Embryonic facial prominence (tissue), 1 donor: ENCODE data around the gene C10orf90.

ENCODE experiments used
- DNase-seq: peaks from one replicate; pipeline ENCODE4 v3.0.0-alpha.2; 2016; ENCODE audit errors: extremely low spot score

Gene C10orf90

DNA sequence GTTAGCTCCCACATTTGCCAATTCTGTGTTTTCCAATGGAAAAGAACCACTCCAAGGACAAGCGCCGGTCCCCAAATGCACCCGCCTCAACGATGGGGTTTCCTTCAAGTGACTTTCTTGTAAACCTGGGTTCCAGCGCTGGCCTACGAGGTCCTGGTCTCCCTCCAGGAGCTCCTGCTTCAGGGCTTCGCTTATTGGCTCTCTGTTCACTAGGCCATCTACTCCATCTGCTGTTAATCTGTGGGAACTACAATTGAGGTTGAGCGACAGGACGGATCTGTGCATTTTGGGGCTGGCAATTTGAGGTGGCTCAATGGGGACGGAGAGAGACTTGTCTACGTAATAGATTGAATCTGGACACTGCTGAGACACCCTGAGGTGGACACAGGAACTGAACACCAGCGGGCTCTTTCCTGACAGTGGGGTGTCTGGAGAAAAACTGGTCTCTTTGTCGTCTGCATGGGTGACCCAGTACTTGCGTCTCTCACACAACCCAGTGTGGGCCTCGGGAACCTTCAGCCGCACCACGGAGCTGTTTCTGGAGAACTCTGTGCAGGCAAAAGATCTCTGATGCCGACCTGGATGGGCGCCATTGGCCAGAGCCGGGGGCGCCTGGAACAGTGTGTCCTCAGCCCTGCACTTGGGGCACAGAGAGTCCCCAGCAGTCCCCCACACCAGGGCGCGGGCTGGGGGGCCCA, 166.3 kb downstream of the C10orf90 start:
- peak; percentile 15 for DNase-seq

DNA sequence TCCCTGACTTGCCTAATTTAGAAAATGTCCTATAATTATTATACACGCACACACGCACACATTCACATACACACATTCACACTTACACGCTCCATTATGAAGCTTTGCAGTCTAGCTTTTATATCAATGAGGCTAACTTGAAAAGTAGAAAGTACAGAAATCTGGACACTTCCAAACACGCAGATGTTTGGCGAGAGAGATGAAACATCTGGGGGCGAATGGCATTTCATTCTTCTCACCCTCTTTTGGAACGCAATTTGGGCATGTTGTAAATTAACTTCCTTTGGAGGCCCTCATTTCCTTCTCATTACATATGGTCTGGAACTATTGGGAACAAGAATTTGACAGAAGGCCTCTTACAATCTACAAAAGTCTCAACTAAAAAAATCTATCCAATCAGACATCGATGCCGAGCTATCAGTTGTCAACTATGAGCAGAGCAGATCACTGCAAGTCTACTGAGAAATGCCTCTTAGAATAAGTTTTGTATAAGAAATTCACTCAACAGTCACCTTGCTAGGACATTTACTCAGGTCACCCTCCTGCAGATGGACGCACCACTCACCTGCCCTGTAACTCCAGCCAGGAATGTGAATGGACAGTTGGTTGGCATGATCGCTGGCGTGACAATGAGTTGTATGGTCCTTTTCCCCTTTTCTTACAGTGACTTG, 167.0 kb downstream of the C10orf90 start:
- DNase-seq, result no peak

GRCh38 chr10:126502441-126502840, 168.1 kb downstream of the C10orf90 start:
- no peak for DNase-seq

- DNase-seq, result no peak
Observed at GRCh38 chr10:126501828-126502227, 168.7 kb downstream of the C10orf90 start.

DNA sequence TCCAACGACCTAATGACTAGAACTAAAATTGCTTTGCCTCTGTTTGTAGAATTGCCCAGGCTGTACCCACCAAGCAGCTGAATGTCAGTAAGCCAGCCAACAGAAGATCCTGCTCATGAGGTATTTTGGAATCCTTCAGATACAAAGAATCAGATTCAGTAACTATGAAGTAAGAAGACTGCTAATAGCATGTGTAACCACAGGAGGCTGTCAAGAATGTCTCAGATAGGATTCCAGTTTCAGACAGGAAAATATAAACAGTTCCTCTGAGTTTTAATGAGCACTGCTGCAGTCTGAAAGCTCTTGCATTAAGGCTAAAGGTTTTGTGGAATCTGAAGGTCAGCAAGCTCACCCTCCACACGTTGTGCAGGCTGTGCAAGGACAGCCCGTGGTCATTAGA, 169.6 kb downstream of the C10orf90 start:
- DNase-seq, result no peak

- DNase-seq, result no peak
Observed at GRCh38 chr10:126500185-126500584, 170.3 kb downstream of the C10orf90 start.

GRCh38 chr10:126499744-126500143, 170.7 kb downstream of the C10orf90 start:
- DNase-seq, result no peak

GRCh38 chr10:126497672-126498071, 172.8 kb downstream of the C10orf90 start:
- DNase-seq, result no peak

- no peak for DNase-seq
Observed at GRCh38 chr10:126496771-126497545, 173.5 kb downstream of the C10orf90 start.

- DNase-seq, result no peak
Observed at GRCh38 chr10:126491476-126491875, 179.0 kb downstream of the C10orf90 start.

- DNase-seq, result no peak
Observed at GRCh38 chr10:126481181-126481580, 189.3 kb downstream of the C10orf90 start.

- no peak for DNase-seq
Observed at GRCh38 chr10:126480648-126481047, 189.8 kb downstream of the C10orf90 start.

GRCh38 chr10:126479280-126479895, 191.1 kb downstream of the C10orf90 start:
- DNase-seq, result peak; percentile 27

GRCh38 chr10:126478546-126478945, 191.9 kb downstream of the C10orf90 start:
- DNase-seq, result no peak

- DNase-seq, result peak; percentile 12
Observed at GRCh38 chr10:126476246-126476645, 194.2 kb downstream of the C10orf90 start.

- no peak for DNase-seq
Observed at GRCh38 chr10:126475074-126475691, 195.3 kb downstream of the C10orf90 start.

- no peak for DNase-seq
Observed at GRCh38 chr10:126474031-126474430, 196.5 kb downstream of the C10orf90 start.

- no peak for DNase-seq
Observed at GRCh38 chr10:126470991-126471390, 199.5 kb downstream of the C10orf90 start.

- DNase-seq, result no peak
Observed at GRCh38 chr10:126469692-126470091, 200.8 kb downstream of the C10orf90 start.

DNA sequence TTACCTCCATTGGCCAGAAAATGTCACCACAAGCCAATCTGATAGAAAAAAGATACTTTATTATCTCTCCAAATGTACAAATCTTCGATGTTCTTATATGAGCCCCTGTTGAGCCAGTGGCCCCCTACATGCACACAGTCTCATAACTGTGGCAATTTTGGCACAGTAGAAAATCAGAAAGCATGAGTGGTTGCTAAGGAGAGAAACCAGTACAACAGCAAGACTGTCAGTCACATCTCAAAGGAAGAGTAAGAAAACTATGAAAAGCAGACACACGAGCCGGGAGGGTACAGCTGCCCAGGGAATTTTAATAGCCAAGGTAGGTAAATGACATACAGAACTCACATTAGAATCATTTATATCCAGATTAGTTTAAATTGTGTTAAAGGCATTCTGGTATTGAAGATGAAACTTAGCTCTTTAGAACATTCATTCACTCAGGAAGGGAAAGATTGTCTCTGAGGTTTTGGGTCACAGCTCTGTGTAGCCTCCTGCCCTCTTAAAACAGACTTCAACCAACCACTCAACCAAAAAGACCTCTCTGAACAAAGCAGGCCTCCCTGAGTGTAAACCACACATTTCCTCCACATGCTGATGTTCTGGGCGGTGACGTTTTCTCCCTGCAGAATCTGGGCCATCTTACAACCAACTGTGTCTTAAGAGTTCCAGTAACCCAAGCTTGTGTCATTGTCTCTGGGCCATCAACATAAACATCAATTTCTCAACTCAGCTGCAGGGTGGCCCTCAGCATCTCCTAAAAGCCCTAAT, 201.4 kb downstream of the C10orf90 start:
- no peak for DNase-seq

DNA sequence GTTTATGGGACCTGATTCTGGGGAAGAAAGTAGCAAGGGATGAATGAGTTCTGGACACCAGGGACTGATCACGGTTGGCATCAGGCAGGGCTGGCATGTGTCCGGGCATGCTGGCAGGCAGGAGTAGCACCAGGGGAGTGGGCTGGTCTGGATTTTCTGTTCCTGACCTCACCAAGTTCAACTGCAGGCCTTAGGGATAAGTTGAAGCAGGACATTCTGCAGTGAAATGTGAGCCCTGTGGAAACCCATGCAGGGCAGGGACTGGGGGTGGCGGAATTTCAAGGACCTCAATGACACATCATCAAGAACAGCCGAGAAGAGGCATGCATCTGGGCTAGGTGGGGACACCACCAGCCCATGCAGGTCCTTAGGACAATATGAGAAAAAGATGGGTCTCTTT, 202.0 kb downstream of the C10orf90 start:
- DNase-seq, result no peak
